ENCODE data around the gene CWC22. TPM values are rescaled to one million over a fixed set of nuclear protein-coding genes. Genes with fewer than 3 reads are reported as not detected.

The CWC22 gene
- total RNA-seq, 1 donor from 2014 or later = 27.5 TPM

GRCh38 chr2:180029575-180029974, 22.5 kb upstream of the CWC22 start:
- H3K4me1 Mint-ChIP-seq = no peaks in the 10 kb centered on the region
- ATAC-seq (ENCODE audit: low read depth) (no peak), DNase-seq (no peak)
- peaks cover 17% of the 10 kb centered on the region for H3K9me3 Mint-ChIP-seq
- no peaks in the 10 kb centered on the region for H3K36me3 Mint-ChIP-seq (ENCODE audit: low read depth)
- no peak overlapping the region for H3K27ac Mint-ChIP-seq
- no peak for TF ChIP-seq CTCF (IDR thresholded peaks at IDR 0.05)
- peaks cover 4% of the 10 kb centered on the region for H3K27me3 Mint-ChIP-seq
- H3K4me3 Mint-ChIP-seq = no peak overlapping the region
- intact Hi-C loops (cut with micrococcal nuclease) = no loop called here
- ChIA-PET CTCF (no interaction called here), POLR2A (no interaction called here)

GRCh38 chr2:180021850-180022249, 14.8 kb upstream of the CWC22 start:
- no peak for ATAC-seq (ENCODE audit: low read depth)
- intact Hi-C loops (cut with micrococcal nuclease) = no loop called here
- H3K36me3 Mint-ChIP-seq (ENCODE audit: low read depth) = no peaks in the 10 kb centered on the region
- peaks cover 12% of the 10 kb centered on the region for H3K27me3 Mint-ChIP-seq
- H3K27ac Mint-ChIP-seq = no peak overlapping the region
- H3K4me1 Mint-ChIP-seq = no peaks in the 10 kb centered on the region
- DNase-seq = no peak
- CTCF ChIA-PET = no interaction called here
- peaks cover 4% of the 10 kb centered on the region for H3K9me3 Mint-ChIP-seq
- TF ChIP-seq CTCF (IDR thresholded peaks at IDR 0.05) = no peak
- no peak overlapping the region for H3K4me3 Mint-ChIP-seq
- POLR2A ChIA-PET = no interaction called here

- no peaks in the 10 kb centered on the region for H3K4me1 Mint-ChIP-seq
- ChIA-PET CTCF (no interaction called here), POLR2A (no interaction called here)
- no peak overlapping the region for H3K27ac Mint-ChIP-seq
- intact Hi-C loops (cut with micrococcal nuclease) = no loop called here
- no peaks in the 10 kb centered on the region for H3K36me3 Mint-ChIP-seq (ENCODE audit: low read depth)
- no peak overlapping the region for H3K4me3 Mint-ChIP-seq
- TF ChIP-seq CTCF (IDR thresholded peaks at IDR 0.05) = no peak
- H3K27me3 Mint-ChIP-seq = peaks cover 19% of the 10 kb centered on the region
- H3K9me3 Mint-ChIP-seq = no peaks in the 10 kb centered on the region
- no peak for ATAC-seq (ENCODE audit: low read depth)
- DNase-seq = no peak
Observed at GRCh38 chr2:180017784-180018183, 10.7 kb upstream of the CWC22 start.

GRCh38 chr2:180016937-180017336, 9.8 kb upstream of the CWC22 start:
- ChIA-PET POLR2A (no interaction called here), CTCF (no interaction called here)
- no peak for ATAC-seq (ENCODE audit: low read depth)
- no peak for TF ChIP-seq CTCF (IDR thresholded peaks at IDR 0.05)
- no peak overlapping the region for H3K4me3 Mint-ChIP-seq
- no peak overlapping the region for H3K27ac Mint-ChIP-seq
- no peak for DNase-seq
- intact Hi-C loops (cut with micrococcal nuclease) = no loop called here
- H3K36me3 Mint-ChIP-seq (ENCODE audit: low read depth) = no peaks in the 10 kb centered on the region
- no peaks in the 10 kb centered on the region for H3K9me3 Mint-ChIP-seq
- H3K27me3 Mint-ChIP-seq = peaks cover 18% of the 10 kb centered on the region
- no peaks in the 10 kb centered on the region for H3K4me1 Mint-ChIP-seq

GRCh38 chr2:180015951-180016709, 9.0 kb upstream of the CWC22 start:
- no peak overlapping the region for H3K4me3 Mint-ChIP-seq
- no peaks in the 10 kb centered on the region for H3K4me1 Mint-ChIP-seq
- CTCF ChIA-PET = no interaction called here
- DNase-seq = no peak
- no peak for ATAC-seq (ENCODE audit: low read depth)
- TF ChIP-seq CTCF (IDR thresholded peaks at IDR 0.05) = no peak
- POLR2A ChIA-PET = no interaction called here
- H3K27me3 Mint-ChIP-seq = peaks cover 18% of the 10 kb centered on the region
- intact Hi-C loops (cut with micrococcal nuclease) = no loop called here
- no peaks in the 10 kb centered on the region for H3K36me3 Mint-ChIP-seq (ENCODE audit: low read depth)
- H3K27ac Mint-ChIP-seq = no peak overlapping the region
- H3K9me3 Mint-ChIP-seq = no peaks in the 10 kb centered on the region

Measured in activated B cell treated with CpG ODN at 0.5 μM for 24 hours (primary cell).